H1 (cell line): ENCODE results near the gene MED12L. TPM values are rescaled to one million over a fixed set of nuclear protein-coding genes. Genes with fewer than 3 reads are reported as not detected.

ENCODE experiments used
- ATF2 ChIP-seq: IDR thresholded peaks from 2 replicates; pipeline ENCODE4 v1.6.1; 2012; ENCODE audit warnings: low read length, inconsistent platforms
- YY1 ChIP-seq: IDR thresholded peaks from 2 replicates; pipeline ENCODE4 v1.6.1; 2011; ENCODE audit warnings: low read depth, mild to moderate bottlenecking, low read length
- polyA plus RNA-seq, 7 experiments: library from polyadenylated mRNA; depleted of rRNA in 3 of 7; stranded (reverse) in 5 of 7; unstranded in 2 of 7; fragments of >200 nt in 5 of 7; fragments of 200-250 nt in 2 of 7; gene quantifications; 1 replicate in 5 of 7; 2 replicates in 1 of 7; 4 replicates in 1 of 7; pipeline versions ENCODE4 v1.2.1 to v1.2.3, GENCODE V29; 2011 to 2013; ENCODE audit warnings: missing spikeins in 2 of 7, mixed read lengths in 2 of 7
- total RNA-seq: library from RNA; stranded (reverse); fragmentation: NEBNext Ultra II Directional; extraction: Animal tissue kit (Norgen Biotek cat#: 25700); gene quantifications from 2 replicates; pipeline ENCODE4 v1.2.1, GENCODE V29; 2021

The MED12L gene
- total and polyA plus RNA-seq, 2 of the 8 experiments (the other 6 are each of a cell fraction or from before 2014, with no cell fraction given), result 3.6 to 26.2 TPM

DNA sequence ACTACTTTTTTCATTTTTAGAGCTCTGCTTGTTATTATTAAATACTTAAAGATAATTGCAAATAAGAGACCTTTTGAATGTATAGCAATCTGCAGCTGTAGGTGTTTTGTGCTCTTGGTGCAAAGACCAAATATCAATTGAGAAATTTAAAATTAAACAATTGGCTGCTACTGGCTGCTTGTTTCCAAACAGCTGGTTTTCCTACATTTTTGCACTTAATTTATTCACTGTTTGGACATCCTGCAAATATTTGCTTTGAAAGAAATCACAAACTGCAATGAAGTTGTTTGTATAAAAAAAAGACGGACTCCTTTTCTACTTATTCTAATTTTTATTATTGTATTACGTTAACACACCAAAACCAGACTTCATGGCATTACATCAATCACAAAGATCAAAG is 35.6 kb downstream of the MED12L start (continued):
- TF ChIP-seq ATF2, result no peak
- TF ChIP-seq YY1, result no peak
- TF ChIP-seq, all 59 proteins: peak for 0
